ENCODE measurements around the gene KRI1.
"Not testable (repeated sequence)": the region's sequence is repeated elsewhere in the genome, so short reads cannot be mapped to it uniquely, and the experiment has no call there.

The KRI1 gene

GRCh38 chr19:10551698-10552301 is 14.0 kb downstream of the KRI1 start:
- DNase-seq (ENCODE audit: extremely low spot score, insufficient read length, low read depth): no peak
- FAIRE-seq: no peak

DNA sequence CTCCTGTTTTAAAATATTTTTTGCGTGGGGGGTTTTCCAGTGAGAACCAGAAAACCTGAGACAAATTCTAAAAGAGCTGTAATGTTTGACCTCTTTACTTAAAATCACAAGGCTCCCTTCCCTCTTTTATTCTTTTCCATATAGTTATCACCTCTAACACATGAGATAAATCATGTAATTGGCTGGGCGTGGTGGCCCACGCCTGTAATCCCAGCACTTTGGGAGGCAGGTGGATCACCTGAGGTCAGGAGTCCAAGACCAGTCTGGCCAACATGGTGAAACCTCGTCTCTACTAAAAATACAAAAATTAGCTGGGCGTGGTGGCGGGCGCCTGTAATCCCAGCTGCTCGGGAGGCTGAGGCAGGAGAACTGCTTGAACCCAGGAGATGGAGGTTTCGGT is 14.8 kb downstream of the KRI1 start:
- not testable (repeated sequence) for FAIRE-seq; DNase-seq (ENCODE audit: extremely low spot score, insufficient read length, low read depth)

GRCh38 chr19:10550336-10550735 is 15.5 kb downstream of the KRI1 start:
- DNase-seq (ENCODE audit: extremely low spot score, insufficient read length, low read depth) (no peak), FAIRE-seq (no peak)

- no peak for FAIRE-seq
These were observed 16.1 kb downstream of the KRI1 start for GRCh38 chr19:10549733-10550132.

GRCh38 chr19:10548746-10549276 is 17.0 kb downstream of the KRI1 start:
- DNase-seq (ENCODE audit: extremely low spot score, insufficient read length, low read depth): no peak

More at GRCh38 chr19:10549733-10550132, 16.1 kb downstream of the KRI1 start:
- no peak for DNase-seq (ENCODE audit: extremely low spot score, insufficient read length, low read depth)

DNA sequence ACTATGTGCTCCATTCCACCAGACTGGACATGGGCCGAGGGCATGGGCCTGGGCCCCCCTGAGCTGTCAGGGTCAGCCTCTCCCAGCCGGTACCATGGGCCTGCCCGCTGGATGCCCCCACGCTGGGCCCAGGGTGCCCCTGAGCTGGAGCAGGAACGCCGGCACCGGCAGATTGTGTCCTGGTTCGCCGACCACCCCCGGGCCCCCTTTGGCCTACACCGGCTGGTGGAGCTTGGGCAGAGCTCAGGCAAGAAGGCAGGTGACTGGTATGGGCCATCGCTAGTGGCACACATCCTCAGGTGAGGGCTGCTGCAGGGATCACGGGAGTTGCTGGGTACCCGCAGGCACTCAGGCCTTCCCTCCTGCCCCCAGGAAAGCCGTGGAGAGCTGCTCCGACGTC is 19.0 kb downstream of the KRI1 start:
- DNase-seq (ENCODE audit: extremely low spot score, insufficient read length, low read depth) (no peak), FAIRE-seq (no peak)

More at GRCh38 chr19:10548746-10549276, 17.0 kb downstream of the KRI1 start:
- FAIRE-seq: no peak

GRCh38 chr19:10544753-10545251 is 21.0 kb downstream of the KRI1 start:
- DNase-seq (ENCODE audit: extremely low spot score, insufficient read length, low read depth): no peak
- no peak for FAIRE-seq

- FAIRE-seq (no peak), DNase-seq (ENCODE audit: extremely low spot score, insufficient read length, low read depth) (no peak)
These were observed 21.5 kb downstream of the KRI1 start for GRCh38 chr19:10544242-10544752.

- DNase-seq (ENCODE audit: extremely low spot score, insufficient read length, low read depth): peak; percentile 95
- peak; percentile 26 for FAIRE-seq
These were observed 22.2 kb downstream of the KRI1 start, which contains the start of gene ATG4D for GRCh38 chr19:10543420-10544241. Gene ATG4D, plus strand, starts transcription at chr19:10543904. Its CDS starts 187 bp downstream, at chr19:10544091.

DNA sequence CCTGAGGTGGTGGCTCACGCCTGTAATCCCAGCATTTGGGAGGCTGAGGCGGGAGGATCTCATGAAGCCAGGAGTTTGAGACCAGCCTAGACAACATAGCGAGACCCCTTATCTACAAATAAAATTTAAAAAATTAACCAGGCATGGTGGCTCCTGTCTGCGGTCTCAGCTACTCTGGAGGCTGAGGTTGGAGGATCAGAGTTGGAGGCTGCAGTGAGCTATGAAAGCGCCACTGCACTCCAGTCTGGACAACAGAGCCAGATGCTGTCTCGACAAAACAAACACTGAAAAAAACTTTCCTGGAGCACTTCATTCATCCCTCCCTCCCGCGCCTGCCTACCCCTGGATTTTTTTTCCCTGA is 22.8 kb downstream of the KRI1 start:
- DNase-seq (ENCODE audit: extremely low spot score, insufficient read length, low read depth): no peak
- no peak for FAIRE-seq

DNA sequence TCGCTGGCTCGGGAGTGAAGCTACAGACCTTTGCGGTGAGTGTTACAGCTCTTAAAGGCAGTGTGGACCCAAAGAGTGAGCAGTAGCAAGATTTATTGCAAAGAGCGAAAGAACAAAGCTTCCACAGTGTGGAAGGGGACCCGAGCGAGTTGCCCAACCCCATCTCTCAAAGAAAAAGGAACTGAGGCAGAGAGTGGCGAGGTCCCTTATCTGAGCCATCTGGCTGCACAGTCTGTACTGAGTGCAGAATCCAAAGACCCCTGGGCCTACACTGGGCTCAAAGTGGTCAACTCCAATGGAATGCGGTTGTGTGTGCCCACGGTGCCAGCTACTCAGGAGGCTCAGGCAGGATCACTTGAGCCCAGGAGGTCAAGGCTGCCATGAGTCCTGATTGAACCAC is 26.8 kb downstream of the KRI1 start:
- FAIRE-seq; DNase-seq (ENCODE audit: extremely low spot score, insufficient read length, low read depth): not testable (repeated sequence)

GRCh38 chr19:10538204-10538983 is 27.4 kb downstream of the KRI1 start:
- no peak for DNase-seq (ENCODE audit: extremely low spot score, insufficient read length, low read depth)
- no peak for FAIRE-seq

- DNase-seq (ENCODE audit: extremely low spot score, insufficient read length, low read depth) (no peak), FAIRE-seq (no peak)
These were observed 28.1 kb downstream of the KRI1 start for GRCh38 chr19:10537668-10538067.

GRCh38 chr19:10535613-10536012 is 30.2 kb downstream of the KRI1 start:
- FAIRE-seq: no peak
- DNase-seq (ENCODE audit: extremely low spot score, insufficient read length, low read depth): no peak

- FAIRE-seq: no peak
- no peak for DNase-seq (ENCODE audit: extremely low spot score, insufficient read length, low read depth)
These were observed 32.0 kb downstream of the KRI1 start for GRCh38 chr19:10533646-10534386.

DNA sequence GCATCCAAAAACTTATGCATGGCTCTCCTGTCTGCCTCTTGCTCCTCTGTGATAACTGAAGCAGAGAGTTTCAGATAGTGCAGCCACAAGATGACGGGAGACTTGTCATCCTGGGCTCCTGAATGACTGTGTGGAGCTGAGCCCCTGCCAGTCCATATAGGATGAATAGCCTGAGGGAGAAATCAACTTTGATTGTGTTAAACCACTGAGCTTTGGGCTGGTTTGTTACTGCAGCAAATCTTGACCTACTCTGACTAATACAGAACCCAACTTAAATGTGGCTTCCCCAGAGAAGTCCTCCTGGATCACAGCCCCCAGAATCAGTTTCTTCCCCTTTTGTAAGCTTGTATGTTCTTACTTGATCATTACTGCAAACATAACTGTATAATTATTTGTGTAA is 33.4 kb downstream of the KRI1 start:
- no peak for DNase-seq (ENCODE audit: extremely low spot score, insufficient read length, low read depth)
- no peak for FAIRE-seq

GRCh38 chr19:10526887-10527286 is 38.9 kb downstream of the KRI1 start:
- not testable (repeated sequence) for DNase-seq (ENCODE audit: extremely low spot score, insufficient read length, low read depth); FAIRE-seq

DNA sequence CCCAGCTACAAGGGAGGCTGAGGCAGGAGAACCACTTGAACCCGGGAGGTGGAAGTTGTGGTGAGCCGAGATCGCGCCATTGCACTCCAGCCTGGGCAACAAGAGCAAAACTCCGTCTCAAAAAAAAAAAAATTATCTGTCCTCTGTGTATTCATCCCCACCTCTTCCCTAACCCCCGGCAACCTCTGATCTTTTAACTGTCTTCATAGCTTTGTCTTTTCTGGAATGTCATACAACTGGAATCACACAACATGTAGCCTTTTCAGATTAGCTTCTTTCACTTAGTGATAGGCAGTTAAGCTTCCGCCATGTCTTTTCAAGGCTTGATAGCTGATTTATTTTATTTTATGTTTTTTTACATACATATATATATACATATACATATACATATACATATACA is 40.2 kb downstream of the KRI1 start:
- DNase-seq (ENCODE audit: extremely low spot score, insufficient read length, low read depth) (no peak), FAIRE-seq (no peak)

DNA sequence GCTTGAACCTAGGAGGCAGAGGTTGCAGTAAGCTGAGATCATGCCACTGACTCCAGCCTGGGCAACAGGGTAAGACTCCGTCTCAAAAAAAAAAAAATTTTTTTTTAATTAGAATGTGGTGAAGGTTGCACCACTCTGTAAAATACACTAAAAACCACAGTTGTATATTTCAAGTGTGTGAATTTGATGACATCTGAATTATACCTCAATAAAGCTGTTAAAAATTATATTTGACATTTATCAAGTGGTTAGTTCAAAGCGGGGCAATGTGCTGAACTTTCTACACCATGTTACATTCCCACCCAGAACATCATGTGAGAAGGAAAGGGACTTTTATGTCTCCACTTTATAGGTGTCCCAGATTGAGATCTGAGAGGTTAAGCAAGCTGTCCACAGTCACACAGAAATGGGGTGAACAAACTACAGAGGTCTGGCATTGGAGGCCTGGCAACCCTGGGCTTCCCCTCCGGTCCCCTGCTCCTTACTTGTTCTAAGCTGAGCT is 42.6 kb downstream of the KRI1 start:
- FAIRE-seq (no peak), DNase-seq (ENCODE audit: extremely low spot score, insufficient read length, low read depth) (no peak)
